Cardiac fibroblast (primary cell): ENCODE measurements around the gene C2.
"Not testable (repeated sequence)": the region's sequence is repeated elsewhere in the genome, so short reads cannot be mapped to it uniquely, and the experiment has no call there.

Source experiments
- DNase-seq, 2 donors: peaks; one replicate each; pipeline versions ENCODE4 v3.0.0 to v3.0.0-alpha.2; 2010; ENCODE audit warnings: low read depth in 2 of 2
- H3K4me3 ChIP-seq, 2 donors: replicated peaks in 1 of 2; 1 replicate in 1 of 2; 2 replicates in 1 of 2; pipeline ENCODE4 v1.5.1; 2011; ENCODE audit warnings: low read depth in 2 of 2, low read length in 2 of 2, mild to moderate bottlenecking in 2 of 2, moderate library complexity in 1 of 2
- CTCF ChIP-seq: IDR thresholded peaks from one replicate; pipeline ENCODE4 v1.5.1; 2011; ENCODE audit warnings: low read depth, mild to moderate bottlenecking, low read length, inconsistent platforms

C2 gene

DNA sequence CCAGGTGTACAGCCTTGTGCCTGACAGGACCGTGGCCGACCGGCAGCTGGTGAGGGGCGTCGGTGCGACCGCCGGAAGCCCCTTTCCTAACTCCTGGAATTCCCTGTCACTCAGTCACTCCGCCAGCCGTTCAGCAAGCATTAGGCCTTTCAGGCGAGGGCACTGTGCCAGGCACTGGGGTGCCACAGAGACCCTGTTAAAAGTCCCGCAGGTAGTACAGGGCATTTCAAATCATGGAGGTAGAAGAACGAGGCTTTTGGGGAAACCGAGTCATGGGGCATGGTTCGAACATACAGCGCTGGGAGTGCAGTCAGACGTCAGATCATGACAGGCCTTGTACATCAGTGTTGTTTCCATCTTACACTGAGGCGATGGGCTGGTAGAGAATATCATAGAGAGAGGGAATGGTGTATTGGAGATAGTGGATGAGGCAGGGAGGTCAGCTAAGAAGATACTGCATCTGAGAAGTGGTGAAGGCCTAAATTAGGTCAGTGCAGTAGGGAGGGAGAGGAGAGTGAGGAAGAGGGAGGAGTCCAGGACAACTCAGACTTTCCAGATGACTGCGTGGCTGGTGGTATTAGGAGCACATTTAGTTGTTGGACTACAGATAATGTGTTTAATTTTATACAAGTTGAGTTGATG lies 45.3 kb downstream of the C2 start:
- no peak for TF ChIP-seq CTCF
- DNase-seq, result peak; percentile 54 to 72
- peak overlapping the region; percentile 81 to 87 for H3K4me3 ChIP-seq

DNA sequence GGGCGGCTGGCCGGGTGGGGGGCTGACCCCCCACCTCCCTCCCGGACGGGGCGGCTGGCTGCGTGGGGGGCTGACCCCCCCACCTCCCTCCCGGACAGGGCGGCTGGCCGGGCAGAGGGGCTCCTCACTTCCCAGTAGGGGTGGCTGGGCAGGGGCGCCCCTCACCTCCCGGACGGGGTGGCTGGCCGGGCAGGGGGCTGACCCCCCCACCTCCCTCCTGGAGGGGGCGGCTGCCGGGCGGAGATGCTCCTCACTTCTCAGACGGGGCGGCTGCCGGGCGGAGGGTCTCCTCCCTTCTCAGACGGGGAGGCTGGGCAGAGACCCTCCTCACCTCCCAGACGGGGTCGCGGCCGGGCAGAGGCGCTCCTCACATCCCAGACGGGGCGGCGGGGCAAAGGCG lies 48.5 kb downstream of the C2 start:
- not testable (repeated sequence) for DNase-seq, H3K4me3 ChIP-seq

DNA sequence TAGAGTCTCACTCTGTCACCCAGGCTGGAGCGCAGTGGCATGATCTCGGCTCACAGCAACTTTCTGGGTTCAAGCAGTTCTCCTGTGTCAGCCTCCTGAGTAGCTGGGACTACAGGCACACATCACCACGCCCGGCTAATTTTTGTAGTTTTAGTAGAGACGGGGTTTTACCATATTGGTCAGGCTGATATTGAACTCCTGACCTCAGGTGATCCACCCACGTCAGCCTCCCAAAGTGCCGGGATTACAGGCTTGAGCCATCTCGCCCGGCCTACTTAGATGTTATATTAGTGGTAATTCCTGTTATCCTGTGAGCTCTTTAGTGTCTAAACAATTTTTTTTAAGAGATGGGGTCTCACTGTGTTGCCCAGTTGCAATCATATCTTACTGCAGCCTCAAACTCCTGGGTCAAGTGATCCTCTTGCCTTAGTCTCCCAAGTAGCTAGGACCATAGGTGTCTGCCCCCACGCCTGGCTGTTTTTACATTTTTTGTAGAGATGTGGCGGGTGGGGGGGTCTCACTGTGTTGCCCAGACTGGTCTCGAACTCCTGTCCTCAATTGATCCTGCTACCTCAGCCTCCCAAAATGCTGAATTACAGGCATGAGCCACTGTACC lies 50.4 kb downstream of the C2 start:
- H3K4me3 ChIP-seq, result no peak overlapping the region
- TF ChIP-seq CTCF, result no peak
- DNase-seq, result no peak

DNA sequence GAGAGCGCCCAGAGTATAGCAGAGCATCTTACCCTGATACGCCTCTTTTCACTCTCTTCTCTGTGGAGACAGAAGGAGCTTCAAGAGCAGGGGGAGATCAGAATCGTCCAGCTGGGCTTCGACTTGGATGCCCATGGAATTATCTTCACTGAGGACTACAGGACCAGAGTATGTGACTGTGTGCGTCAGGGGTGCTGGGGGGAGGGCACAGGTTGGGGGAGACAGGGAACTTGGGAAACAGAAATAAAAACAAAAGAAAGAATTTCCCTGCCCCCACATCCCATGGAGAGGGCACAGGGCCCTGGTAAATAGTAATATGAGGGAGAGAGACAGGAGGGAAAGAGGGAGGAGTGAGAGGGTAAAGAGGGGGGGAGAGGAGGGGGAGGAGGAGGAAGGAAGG lies 51.3 kb downstream of the C2 start:
- TF ChIP-seq CTCF, result no peak
- no peak overlapping the region for H3K4me3 ChIP-seq
- DNase-seq, result no peak

GRCh38 chr6:31979238-31979898 lies 51.9 kb downstream of the C2 start:
- no peak for TF ChIP-seq CTCF
- H3K4me3 ChIP-seq, result no peak overlapping the region
- no peak for DNase-seq

GRCh38 chr6:31980195-31980876 lies 52.8 kb downstream of the C2 start:
- DNase-seq, H3K4me3 ChIP-seq: not testable (repeated sequence)

- H3K4me3 ChIP-seq, DNase-seq: not testable (repeated sequence)
Measured at GRCh38 chr6:31980998-31981397, 53.5 kb downstream of the C2 start.

DNA sequence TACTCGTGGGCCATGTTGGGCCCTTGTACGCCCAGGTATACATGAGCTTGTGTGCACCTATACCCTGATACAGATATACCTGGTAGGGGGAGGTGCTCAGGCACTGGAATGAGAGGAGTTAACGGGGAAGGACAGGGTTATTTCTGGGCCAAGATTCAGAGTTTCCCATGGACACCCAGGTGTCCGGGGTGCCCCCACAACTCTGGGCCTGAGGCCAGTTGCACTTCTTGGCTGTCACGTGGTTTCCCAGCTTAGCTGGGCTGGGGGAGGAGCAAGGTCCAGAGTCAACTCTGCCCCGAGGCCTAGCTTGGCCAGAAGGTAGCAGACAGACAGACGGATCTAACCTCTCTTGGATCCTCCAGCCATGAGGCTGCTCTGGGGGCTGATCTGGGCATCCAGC lies 54.2 kb downstream of the C2 start, which contains the start of gene C4A:
C4A (plus strand) TSS at position 314 of the 400 bp plus-strand sequence; CDS start at position 365, 51 bp downstream.
- not testable (repeated sequence) for DNase-seq, H3K4me3 ChIP-seq

DNA sequence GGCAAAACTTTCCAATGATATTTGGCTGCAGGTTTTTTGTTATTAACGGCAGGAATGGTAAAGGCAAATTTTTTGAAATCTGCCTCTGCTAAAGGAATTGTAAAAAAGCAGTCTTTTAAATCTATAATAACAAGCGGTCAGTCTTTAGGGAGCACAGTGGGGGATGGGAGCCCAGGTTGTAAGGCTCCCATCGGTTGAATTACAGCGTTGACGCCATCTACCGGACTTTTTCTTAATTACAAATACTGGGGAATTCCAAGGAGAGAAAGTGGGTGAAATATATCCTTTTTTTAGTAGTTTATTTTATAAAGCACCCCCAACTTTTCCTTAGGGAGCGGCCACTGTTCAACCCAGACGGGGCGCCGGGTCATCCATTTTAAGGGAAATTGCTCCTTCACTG lies 61.8 kb downstream of the C2 start:
- DNase-seq, H3K4me3 ChIP-seq: not testable (repeated sequence)

- not testable (repeated sequence) for DNase-seq, H3K4me3 ChIP-seq
Measured at GRCh38 chr6:31994421-31994820, 66.9 kb downstream of the C2 start.
